Measurements from ENCODE around the gene IRF8. TPM values are rescaled to one million over a fixed set of nuclear protein-coding genes. Genes with fewer than 3 reads are reported as not detected.
"Not testable (repeated sequence)": the region's sequence is repeated elsewhere in the genome, so short reads cannot be mapped to it uniquely, and the experiment has no call there.

The IRF8 gene
- total RNA-seq, 1 donor from 2014 or later = 3.7 TPM

DNA sequence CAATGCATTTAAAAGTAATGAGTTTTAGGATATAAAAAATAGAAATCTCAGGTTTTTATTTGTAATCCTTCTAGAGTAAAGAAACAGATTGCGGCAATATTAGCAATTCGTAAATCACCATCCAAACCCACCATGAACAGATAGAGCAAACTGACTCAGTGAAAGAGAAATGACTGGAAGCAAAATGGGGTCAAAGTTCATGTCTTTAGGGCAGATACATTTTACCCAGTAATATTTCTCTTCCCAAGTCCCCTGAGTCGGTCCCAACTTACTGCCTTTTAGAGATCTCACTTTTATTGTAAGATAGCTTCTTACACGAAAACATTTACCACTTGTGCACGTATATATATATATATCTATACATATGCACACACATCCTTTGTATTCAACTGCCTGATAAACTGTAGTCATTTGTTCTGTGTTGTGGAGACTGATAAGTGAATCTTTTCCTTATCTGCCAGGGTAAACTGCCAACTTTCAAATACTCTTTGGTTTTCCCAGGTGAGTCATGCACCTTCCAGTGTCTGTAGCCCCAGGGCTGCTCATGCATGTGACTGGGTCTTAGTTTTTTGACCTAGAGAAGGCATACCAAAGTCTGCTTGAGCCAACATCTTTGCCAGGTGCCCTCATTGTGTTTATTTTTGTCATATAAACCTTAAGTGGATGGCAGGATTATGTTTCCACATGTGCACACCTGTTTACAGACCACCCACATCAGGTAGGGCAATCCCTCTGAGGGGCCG, 7.8 kb upstream of the IRF8 start:
- DNase-seq (ENCODE audit: low spot score in 2 of 2) (no peak), FAIRE-seq (no peak)

DNA sequence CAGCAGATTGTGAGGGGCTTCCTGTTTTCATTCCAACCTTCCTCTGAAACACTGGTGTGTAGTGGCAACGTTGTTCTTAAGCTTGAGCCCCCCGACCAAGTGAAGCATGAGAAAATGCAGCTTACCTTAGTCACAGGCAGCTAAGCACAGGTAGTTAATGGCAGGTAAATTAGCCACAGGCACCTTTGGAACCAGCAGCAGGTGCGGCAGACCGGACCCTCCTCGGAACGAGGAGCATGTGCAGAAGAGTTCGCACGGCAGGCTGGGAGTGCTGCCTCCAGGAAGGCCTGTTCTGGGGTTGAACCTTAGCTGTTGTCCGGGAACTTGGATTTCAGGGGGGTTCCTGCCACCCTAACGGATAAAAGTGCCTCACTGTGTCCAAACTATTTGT, 7.2 kb upstream of the IRF8 start:
- DNase-seq (ENCODE audit: low spot score in 2 of 2) (no peak), FAIRE-seq (no peak)

DNA sequence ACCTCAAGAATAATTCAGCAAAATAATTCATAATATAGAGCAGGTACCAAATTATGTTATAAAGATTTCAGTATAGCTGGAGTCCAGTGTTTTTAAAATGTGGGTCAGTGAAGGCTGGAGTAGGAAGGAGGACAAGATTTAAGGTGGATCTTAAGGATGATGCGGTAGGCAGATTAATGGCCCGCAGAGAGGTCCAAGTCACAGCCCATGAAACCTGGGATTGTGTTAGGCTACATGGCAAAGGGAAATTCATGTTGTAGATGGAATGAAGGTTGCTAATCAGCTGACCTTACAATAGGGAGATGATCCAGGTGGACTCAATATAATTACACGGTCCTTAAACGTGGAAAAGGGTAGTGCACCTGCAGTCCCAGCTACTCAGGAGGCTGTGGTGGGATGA, 6.2 kb upstream of the IRF8 start:
- FAIRE-seq = no peak

DNA sequence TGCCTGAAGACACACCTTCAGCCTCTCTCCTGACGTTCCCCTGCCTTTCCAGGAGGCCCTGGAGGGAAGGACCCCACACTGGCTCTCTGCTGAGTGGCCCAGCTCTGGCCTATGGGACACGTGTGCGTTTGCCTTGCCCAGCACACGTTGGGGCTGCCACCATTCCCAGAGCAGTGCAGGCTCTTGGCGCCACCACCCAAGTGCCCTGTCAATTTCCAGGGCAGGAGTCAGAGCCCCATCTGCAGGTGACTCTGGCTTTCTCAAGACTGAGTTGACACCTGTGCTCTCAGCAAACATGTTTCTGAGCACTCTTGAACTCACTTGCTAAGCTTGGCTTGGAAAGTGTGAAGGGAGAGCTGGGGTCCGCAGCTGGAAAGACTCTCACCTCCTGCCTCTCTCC, 4.7 kb upstream of the IRF8 start:
- no peak for FAIRE-seq
- DNase-seq (ENCODE audit: low spot score in 2 of 2) = no peak

More for the DNA sequence above, 6.2 kb upstream of the IRF8 start:
- no peak for DNase-seq (ENCODE audit: low spot score in 2 of 2)

DNA sequence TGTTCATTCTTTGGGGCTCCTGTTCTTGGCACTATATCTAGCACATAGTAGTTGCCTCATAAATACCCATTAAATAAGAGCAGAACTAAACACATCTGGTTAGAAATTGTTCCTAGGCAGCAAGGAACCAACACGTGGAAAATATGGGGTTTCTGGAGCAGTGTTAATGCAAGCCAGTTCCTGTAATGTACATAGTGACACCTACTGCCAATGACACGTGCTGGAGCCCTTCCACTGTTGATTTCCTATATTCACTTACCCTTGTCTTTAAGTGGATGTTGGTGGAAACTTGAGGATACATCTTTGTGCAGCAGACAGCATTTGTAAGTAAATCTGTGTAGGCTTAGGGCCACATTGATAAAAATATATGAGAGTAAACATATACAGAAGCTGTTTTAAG, 1.6 kb upstream of the IRF8 start:
- no peak for FAIRE-seq
- DNase-seq (ENCODE audit: low spot score in 2 of 2) = no peak

DNA sequence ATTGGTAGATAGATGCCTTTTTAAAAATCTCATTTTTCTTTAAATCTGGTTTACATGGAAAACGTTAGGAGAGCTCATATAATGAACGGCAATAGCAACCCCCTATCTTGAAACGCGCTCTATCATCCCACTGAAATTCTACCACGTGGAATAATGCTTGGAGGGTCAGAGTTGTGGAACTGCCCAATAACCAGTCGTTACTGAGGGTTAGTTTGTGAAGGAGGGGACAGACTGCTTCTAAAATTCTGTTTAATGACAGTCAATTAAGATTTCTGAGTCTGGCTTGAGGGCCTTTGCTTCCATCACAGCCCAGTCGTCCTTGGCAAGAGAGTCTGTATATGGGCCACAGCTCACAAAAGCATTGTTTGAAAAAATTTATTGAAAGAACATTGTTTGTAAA, 482 bp downstream of the IRF8 start:
- FAIRE-seq = no peak
- no peak for DNase-seq (ENCODE audit: low spot score in 2 of 2)

DNA sequence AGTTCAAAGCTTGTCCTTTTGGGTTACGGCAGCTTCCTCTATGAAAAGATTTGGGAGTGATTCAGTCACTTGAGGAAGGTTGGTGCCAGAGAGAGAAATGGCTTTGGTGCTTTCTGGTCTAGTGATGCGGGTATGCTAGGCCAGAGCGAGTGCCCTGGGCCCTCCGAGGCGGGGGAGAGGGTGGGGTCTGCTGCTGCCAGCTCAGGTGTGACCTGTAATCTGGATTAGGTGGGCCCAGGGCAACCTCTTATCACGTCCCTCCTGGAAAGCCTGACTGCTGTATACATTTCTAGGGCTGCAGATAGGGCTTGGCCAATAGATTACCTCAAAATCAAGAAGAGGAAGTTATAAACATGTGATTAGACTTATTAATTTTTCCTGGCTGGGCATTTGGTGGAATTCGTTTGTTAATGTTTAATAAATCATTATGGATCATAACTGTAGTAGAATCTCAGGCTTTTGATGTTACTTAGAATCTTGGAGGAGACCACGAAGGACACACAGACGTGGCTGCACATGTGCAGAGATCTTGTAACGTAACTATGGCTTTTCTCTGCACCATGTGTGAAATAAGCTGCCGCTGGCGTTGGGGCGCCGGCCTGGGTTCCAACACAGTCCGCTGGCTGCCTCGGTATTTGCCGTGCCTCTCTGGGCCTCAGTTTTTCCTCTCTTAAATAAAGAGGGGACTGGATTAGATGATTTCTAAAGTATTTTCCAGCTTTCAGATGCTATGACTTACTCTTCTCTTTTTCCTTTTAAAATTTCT, 1.2 kb downstream of the IRF8 start:
- no peak for FAIRE-seq
- no peak for DNase-seq (ENCODE audit: low spot score in 2 of 2)

DNA sequence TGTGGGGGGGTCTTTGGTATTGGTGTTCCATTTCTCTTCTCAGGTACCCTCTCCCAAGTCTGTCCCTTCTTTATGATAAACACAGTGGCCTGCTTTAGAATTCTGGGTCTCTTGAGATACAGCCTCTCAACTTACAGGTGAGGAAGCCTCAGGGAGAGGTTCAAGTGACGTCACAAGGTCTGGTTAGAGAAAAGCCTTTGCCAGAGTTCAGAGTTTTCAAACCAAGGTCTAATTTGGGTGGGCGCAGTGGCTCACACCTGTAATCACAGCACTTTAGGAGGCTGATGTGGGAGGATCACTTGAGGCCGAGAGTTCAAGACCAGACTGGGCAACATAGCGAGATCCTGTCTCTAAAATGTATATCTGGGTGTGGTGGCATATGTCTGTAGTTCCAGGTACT, 2.1 kb downstream of the IRF8 start:
- FAIRE-seq (no peak), DNase-seq (ENCODE audit: low spot score in 2 of 2) (no peak)

DNA sequence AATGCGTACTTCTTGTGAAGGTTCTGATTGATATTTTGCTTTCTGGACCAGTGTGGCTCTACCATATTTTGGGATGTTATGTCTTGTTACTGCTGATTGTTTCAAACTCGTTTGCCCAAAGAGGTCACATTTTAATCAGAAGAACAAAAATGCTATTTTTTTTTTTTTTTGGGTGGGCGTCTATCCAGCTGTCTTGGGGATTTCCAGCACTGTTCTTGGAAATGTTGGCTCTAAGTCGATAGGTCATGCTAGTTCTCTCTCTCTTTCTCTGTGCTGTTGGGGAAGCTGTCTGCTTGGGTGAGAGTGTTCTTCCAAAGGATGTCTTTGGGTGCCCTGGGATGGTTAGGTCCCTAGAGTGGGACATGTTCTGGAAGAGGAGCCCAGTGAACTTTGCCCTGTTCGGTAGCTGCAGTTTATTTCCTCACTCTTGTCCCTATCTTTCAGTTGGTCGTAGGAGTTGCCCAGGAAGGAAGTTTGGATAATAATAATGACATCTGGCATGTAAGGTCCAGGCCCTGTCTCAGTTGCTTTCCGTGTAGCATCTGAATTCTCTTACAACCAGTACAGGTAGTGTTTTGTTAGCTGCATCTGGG, 2.9 kb downstream of the IRF8 start:
- DNase-seq (ENCODE audit: low spot score in 2 of 2) = no peak
- FAIRE-seq = no peak

DNA sequence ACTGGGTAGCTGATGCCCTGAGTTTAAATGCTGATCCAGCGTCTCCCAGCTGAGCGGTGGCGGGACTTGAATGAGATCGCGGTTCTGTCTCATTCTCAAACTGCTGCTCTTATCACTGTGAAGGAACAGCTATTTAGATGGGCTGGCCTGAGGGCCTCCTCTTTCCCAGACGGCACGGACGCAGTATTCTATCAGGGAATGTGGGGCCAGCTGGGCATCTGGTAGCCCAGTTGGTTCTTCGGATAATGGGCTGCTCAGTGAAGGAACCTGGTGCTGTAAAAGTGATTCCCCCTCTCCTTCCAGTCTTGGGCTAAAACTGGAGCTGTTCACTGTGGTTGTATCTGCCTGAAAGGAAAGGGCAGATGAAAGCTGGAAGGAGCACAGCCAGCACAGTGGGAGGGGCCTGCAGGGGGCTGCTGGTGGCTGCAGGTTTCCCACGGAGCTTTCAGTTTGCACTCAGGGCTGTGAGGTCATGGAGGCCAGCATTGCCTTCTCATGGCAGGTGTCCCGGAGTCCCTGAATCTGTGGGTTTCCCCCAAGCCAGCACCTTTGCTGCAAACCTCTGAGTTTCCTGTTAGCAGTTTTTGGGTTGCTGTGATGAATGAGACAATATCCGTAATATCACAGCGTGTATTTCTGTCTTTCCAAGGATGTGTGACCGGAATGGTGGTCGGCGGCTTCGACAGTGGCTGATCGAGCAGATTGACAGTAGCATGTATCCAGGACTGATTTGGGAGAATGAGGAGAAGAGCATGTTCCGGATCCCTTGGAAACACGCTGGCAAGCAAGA, 3.6 kb downstream of the IRF8 start:
- DNase-seq (ENCODE audit: low spot score in 2 of 2) (no peak), FAIRE-seq (no peak)

DNA sequence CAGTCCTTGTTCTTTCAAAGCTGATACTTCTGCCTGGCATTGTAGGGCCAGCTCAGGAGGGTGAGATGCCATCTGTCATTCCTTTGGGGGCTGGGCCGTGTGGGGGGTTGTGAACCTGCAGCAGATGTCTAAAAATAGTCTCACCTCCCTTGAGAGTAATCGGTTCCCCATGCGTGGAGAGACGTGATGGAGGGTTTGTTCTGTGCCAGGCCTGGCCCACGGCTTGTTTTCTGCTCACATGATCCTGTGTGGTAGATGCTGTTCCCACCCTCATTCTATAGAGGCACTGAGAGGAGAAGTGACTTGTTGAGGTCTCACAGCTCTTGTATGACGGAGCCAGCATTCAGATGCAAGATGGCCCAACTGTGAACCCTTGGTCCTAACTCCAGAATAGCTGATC, 4.6 kb downstream of the IRF8 start:
- DNase-seq (ENCODE audit: low spot score in 2 of 2) (no peak), FAIRE-seq (no peak)

DNA sequence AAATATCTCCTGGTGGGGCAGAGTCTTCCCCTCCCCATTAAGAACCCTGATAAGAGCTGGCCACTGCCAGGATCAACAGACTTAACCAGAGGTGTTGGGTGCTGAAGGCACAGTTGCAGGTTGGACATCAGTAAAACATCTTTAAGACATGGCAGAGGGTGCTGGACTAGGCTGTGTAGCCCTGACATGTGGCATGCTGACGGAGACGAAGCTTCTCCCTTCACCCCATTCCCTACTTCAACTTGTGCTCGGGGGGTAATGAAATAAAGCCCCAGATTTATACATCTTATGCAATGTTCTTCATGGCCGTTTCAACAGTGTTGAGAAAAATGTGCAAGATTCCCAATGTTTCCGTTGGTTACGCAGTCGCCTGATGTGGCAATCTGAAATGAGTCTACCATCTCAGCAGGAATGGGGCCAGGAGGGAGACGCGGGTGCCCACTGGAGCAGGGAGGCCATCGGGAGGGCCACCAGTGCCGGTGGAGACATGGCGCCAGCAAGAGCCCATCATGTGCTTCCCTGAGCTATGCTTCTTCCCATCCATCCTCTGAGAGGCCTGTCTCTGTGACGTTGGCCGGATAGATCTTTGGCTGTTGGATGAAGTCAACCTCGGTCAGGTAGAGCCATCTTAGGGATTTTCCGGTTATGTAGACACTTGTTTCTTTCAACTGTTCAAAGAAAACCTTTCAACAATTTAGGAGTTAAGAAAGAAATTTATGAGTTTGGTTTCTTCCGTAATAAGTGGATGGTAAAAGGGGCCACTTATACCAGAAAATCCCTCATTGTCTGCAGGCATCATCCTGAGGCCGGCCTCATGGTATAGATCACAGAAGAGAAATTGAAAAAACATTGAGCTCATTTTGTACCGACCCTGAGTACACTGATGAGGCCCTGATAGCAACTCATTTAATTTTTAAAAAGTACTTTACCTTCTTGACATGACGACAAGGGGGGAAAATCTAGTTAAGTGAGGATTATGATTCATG, 6.4 kb downstream of the IRF8 start:
- DNase-seq (ENCODE audit: low spot score in 2 of 2) = no peak
- no peak for FAIRE-seq

DNA sequence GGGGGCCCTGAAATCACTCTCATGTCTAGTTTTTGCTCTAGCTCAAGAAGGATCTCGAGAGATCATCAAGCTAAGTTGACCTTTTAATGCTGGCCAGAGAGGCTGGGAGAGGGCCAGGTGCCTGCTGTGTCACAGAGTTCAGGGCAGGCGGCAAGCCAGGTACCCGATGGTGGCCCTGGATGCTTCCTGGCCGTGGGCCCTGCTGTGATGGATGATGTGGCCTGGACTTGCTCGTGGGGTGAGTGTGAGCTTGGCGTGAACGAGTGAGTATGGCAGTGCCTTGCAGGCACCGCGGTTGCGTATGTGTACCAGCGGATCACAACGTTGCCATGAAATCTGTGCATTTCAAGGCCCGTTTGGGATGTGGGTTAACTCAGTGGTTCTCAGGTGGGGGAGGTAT, 7.4 kb downstream of the IRF8 start:
- DNase-seq (ENCODE audit: low spot score in 2 of 2) (no peak), FAIRE-seq (no peak)

DNA sequence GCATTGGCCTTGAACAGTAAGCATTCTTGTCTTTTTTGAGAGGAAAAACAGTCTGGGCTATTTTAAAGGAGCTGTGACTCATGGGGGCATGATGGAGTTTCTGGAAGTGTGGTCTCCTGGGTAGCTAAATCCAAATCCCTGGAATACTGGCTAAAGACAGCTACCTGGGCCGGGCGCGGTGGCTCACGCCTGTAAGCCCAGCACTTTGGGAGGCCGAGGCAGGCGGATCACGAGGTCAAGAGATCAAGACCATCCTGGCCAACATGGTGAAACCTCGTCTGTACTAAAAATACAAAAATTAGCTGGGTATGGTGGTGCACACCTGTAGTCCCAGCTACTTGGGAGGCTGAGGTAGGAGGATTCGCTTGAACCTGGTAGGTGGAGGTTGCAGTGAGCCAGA, 8.3 kb downstream of the IRF8 start:
- FAIRE-seq = not testable (repeated sequence)

DNA sequence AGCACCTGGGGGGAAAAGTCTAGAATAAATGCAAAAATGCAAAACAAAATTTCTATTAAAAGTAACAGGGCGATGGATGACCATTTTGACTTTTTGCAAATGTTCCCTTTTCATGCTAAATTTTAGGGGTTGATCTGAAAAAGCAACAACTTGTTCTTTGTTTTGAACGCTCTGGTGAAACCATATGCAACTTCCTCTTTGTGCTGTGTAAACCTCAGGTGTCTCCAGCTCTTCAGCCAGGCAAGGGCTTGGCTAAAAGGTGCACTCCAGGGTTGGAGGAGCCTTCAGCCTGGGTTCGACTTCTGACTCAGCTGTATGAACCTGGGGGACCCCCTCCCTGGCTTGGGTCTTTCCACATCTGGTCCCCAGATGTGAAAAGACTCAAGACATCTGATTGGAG, 9.5 kb downstream of the IRF8 start:
- no peak for FAIRE-seq
- no peak for DNase-seq (ENCODE audit: low spot score in 2 of 2)

More for the DNA sequence above, 8.3 kb downstream of the IRF8 start:
- not testable (repeated sequence) for DNase-seq (ENCODE audit: low spot score in 2 of 2)

DNA sequence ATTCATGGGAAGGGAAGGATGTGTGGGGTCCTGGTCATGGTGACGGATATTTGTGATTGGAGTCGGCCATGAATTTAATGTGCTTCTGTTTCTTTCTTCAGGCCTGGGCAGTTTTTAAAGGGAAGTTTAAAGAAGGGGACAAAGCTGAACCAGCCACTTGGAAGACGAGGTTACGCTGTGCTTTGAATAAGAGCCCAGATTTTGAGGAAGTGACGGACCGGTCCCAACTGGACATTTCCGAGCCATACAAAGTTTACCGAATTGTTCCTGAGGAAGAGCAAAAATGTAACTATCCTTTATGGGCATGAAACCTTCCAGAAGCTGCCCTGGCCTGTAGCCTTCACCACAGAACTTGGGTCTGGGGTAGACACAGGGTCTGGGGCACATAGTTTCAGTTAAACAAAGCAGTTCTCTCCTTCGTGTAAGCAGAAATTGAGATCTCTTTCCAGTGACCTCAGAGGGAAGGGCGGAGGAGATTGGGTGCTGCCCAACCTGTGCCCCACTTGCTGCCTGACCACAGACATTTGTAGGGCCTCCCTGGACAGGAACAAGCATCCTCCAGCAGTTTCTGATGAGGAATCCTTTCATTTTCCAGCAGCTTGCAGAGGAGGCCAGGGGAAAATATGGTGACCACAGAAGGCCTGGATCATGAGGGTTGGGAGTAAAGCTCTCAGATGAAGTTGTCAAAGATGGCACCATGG, 10.1 kb downstream of the IRF8 start:
- FAIRE-seq (no peak), DNase-seq (ENCODE audit: low spot score in 2 of 2) (no peak)

DNA sequence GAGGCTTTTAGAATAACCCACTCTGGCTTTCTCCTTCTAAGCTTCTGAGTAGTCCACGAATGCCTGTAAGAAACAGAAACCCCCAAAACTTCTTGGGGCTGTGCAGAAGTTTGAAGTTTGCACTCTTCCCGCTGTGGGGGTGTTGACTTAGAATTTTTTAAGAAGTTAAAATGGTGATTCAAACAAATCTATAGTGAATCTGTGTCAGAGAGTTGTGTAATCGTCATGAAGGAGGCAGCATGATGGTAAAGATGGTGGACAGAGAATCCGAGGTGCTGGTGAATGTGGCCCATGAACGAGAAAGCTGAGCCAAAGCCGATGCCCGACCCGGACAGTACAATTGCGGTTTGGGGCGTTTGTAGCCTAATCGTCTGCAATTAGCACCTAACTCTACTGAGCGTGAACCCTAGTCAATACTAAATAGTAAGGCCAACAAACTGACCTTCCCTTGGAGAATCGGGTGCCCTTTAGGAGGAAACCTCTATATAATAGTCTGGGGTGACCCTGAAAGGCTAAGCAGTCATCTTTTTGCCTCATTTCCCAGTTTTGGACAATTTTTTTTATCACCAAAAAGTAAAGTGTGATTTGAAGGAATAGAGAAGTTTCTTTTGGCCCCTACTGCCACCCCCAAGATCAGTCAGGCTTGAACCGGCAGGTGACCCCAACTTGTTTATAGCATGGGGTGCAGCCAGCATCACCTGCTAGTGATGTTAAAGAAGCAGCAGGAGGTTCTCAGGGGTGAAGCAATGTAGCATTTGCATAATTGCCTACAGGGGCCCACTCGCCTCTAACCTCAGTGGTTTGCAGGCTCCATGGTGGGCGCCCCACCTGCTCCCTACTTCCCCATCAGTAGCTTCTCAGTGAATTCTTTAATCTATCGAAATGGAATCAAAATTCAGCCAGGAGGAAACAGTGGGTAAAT, 11.2 kb downstream of the IRF8 start:
- DNase-seq (ENCODE audit: low spot score in 2 of 2) = no peak
- FAIRE-seq = no peak

DNA sequence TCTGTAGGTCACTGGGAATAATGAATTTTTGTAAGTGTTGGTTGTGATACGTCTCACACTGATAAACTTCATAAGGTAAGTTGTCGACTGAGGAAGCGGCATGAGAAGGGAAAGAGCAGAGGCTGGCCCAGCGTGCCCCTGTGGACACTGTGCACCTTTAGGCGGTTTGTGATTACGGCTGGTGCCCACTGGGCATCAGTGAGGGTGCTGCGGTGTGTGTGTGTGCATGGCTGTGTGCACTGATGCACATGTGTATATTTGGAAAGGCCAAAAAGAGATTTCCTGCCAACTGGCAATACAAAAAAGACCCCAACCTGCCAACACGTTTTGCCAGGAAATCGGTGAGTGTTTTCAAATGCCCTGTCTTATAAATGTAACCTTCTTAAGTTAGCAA, 11.9 kb downstream of the IRF8 start:
- FAIRE-seq (no peak), DNase-seq (ENCODE audit: low spot score in 2 of 2) (no peak)
